Measurements from ENCODE around the gene PROCA1. TPM values are rescaled to one million over a fixed set of nuclear protein-coding genes. Genes with fewer than 3 reads are reported as not detected.
A peak's percentile ranks its signal among the peaks of the same experiment; 100 is the strongest.

Gene PROCA1
- total and polyA plus RNA-seq, 8 donors, result 0.14 to 5.8 (median 2.5) TPM; not detected in 2

GRCh38 chr17:28712032-28712704 is 480 bp upstream of the PROCA1 start:
- peak in 1 of 2 donors; percentile 74 for DNase-seq
- H3K4me3 ChIP-seq, result peak overlapping the region; percentile 61 to 81 (median 64)
- TF ChIP-seq CTCF (IDR thresholded peaks at IDR 0.05) (no peak), EP300 (IDR thresholded peaks at IDR 0.05) (no peak), POLR2AphosphoS5 (IDR thresholded peaks at IDR 0.05) (no peak), POLR2A (IDR thresholded peaks at IDR 0.05) (no peak)
- peaks cover 16 to 25% (median 21%) of the 10 kb centered on the region in 4 donors for H3K36me3 ChIP-seq
- 36 to 50% (median 42%) methylated on average over 33 to 34 of the region's 34 CpGs for WGBS, 5 donors
- no peaks in the 10 kb centered on the region for H3K9me3 ChIP-seq
- H3K27ac ChIP-seq, result peak overlapping the region; percentile 90 to 97 (median 92)
- H3K27me3 ChIP-seq, result peaks cover 0 to 9% (median 3%) of the 10 kb centered on the region in 3 donors
- peaks cover 22 to 51% (median 35%) of the 10 kb centered on the region in 4 donors for H3K4me1 ChIP-seq
- intact Hi-C loops (cut with DNase I; ENCODE audit: low total_unique reads), result no loop called here

- peak; percentile 93 to 98 for DNase-seq
- no peaks in the 10 kb centered on the region for H3K9me3 ChIP-seq
These were observed 596 bp downstream of the PROCA1 start for GRCh38 chr17:28710861-28711722.

GRCh38 chr17:28707339-28707720 is 4.4 kb downstream of the PROCA1 start:
- DNase-seq, result no peak
- H3K27ac ChIP-seq, result no peak overlapping the region
- peaks cover 13 to 28% (median 19%) of the 10 kb centered on the region in 4 donors for H3K4me1 ChIP-seq
- intact Hi-C loops (cut with DNase I; ENCODE audit: low total_unique reads), result no loop called here
- no peaks in the 10 kb centered on the region for H3K9me3 ChIP-seq
- no peak for TF ChIP-seq POLR2AphosphoS5 (IDR thresholded peaks at IDR 0.05)
- TF ChIP-seq POLR2A (IDR thresholded peaks at IDR 0.05), result no peak
- TF ChIP-seq EP300 (IDR thresholded peaks at IDR 0.05), result no peak
- TF ChIP-seq CTCF (IDR thresholded peaks at IDR 0.05), result no peak
- WGBS, 5 donors, result 60 to 79% (median 78%) methylated on average over 2 of the region's 2 CpGs
- H3K36me3 ChIP-seq, result peaks cover 12 to 39% (median 35%) of the 10 kb centered on the region in 4 donors
- H3K4me3 ChIP-seq, result no peak overlapping the region
- no peaks in the 10 kb centered on the region for H3K27me3 ChIP-seq

More at GRCh38 chr17:28710861-28711722, 596 bp downstream of the PROCA1 start:
- H3K4me3 ChIP-seq, result peak overlapping the region; percentile 61 to 81 (median 64)
- H3K27ac ChIP-seq, result peak overlapping the region; percentile 90 to 97 (median 92)
- TF ChIP-seq POLR2A (IDR thresholded peaks at IDR 0.05) (peak in 1 of 4 donors; percentile 61), POLR2AphosphoS5 (IDR thresholded peaks at IDR 0.05) (peak; percentile 39 to 89 (median 88)), CTCF (IDR thresholded peaks at IDR 0.05) (no peak)
- intact Hi-C loops (cut with DNase I; ENCODE audit: low total_unique reads), result no loop called here
- WGBS, 5 donors, result 1 to 2% (median 1%) methylated on average over 51 to 74 of the region's 74 CpGs
- peaks cover 16 to 25% (median 22%) of the 10 kb centered on the region in 4 donors for H3K36me3 ChIP-seq
- peaks cover 13 to 41% (median 26%) of the 10 kb centered on the region in 4 donors for H3K4me1 ChIP-seq
- H3K27me3 ChIP-seq, result no peaks in the 10 kb centered on the region
